Epithelial cell of proximal tubule (primary cell): ENCODE data around the gene XPC. TPM values are rescaled to one million over a fixed set of nuclear protein-coding genes. Genes with fewer than 3 reads are reported as not detected.

Experiments used
- DNase-seq: peaks from one replicate; pipeline ENCODE4 v3.0.0-alpha.2; 2011; ENCODE audit warnings: low read depth
- H3K4me3 ChIP-seq: 2 replicates; pipeline ENCODE4 v1.5.1; 2011; ENCODE audit warnings: low read depth, mild to moderate bottlenecking, low read length
- total RNA-seq: library from RNA; depleted of rRNA; stranded (reverse); fragments of >200 nt; gene quantifications from 2 replicates; pipeline ENCODE4 v1.2.3, GENCODE V29; 2015
- TF ChIP-seq, protein P1 (sequence below): conservative IDR thresholded peaks from 2 replicates; pipeline ENCODE4 v1.5.1; 2012; ENCODE audit warnings: low read depth, mild to moderate bottlenecking, low read length

Gene XPC
- total RNA-seq, 1 donor from 2014 or later = 27.8 TPM

DNA sequence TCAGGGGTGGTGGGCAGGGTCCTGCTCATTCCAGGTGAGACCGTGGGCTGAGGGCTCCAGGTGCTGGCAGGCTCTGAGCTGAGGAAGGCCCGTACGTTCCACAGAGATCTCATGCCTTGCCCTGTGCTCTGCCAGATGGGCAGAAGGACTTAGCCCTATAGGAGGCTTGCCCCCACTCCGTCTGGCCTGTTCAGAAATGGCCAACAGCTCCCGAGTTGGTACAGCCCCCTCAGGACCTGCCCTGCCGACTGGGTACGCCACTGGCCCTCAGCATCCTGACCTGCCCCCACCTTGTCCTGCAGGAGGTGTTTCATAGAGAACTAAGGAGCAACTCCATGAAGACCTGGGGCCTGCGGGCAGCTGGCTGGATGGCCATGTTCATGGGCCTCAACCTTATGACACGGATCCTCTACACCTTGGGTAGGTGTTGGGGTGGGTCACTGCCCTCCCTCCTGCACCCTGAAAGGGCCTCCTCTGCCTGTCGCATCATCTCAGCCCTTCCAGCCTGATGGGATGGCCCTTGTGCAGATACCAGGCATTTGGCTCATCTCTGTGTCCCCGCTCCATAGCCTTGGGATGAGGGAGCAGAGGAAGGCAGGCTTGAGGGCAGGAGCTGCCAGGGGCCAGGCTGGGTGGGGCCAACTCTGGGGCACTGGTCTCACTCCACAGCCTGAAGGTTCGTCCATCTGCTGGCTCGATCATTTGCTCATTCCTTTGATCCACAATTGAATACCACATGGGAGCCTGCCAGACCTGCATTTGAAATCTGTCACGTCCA lies 39.3 kb downstream of the XPC start:
- TF ChIP-seq, protein P1, sequence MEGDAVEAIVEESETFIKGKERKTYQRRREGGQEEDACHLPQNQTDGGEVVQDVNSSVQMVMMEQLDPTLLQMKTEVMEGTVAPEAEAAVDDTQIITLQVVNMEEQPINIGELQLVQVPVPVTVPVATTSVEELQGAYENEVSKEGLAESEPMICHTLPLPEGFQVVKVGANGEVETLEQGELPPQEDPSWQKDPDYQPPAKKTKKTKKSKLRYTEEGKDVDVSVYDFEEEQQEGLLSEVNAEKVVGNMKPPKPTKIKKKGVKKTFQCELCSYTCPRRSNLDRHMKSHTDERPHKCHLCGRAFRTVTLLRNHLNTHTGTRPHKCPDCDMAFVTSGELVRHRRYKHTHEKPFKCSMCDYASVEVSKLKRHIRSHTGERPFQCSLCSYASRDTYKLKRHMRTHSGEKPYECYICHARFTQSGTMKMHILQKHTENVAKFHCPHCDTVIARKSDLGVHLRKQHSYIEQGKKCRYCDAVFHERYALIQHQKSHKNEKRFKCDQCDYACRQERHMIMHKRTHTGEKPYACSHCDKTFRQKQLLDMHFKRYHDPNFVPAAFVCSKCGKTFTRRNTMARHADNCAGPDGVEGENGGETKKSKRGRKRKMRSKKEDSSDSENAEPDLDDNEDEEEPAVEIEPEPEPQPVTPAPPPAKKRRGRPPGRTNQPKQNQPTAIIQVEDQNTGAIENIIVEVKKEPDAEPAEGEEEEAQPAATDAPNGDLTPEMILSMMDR = no peak
- no peak for DNase-seq
- no peak overlapping the region for H3K4me3 ChIP-seq

DNA sequence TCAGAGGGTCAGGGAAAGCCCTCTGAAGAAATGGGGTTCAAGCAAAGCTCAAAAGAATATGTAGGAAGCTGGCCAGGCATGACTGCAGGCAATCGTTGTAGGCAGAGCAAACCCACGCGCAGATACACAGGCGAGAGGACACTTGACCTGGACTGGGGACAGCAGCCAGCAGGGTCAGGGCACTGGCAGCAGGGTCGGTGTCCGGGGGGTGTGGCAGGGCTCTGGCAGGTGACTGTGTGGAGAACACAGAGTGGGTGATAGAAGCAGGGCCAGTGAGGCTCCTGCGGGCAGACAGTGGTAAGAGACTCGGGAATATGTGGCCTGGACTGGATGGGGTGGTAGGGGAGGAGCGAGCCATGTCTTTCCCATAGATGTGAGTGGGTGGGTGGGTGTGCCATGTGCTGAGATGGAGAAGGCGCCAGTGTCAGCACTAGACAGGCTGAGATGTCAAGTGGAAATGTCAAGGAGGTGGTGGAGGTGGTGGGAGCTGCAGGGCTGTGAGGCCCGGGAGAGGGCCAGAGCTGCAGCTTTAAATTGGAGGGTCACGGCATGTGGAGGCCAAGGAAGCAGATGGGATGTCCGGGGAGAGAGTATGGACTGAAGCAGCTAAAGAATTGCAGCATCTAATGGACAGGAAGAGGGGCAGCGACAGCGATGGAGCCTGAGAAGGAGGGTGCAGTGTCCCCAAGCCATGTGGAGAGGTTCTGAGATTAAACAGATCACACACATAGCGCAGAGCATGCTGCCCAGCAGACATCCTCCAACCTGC lies 40.1 kb downstream of the XPC start:
- TF ChIP-seq, protein P1 = no peak
- no peak overlapping the region for H3K4me3 ChIP-seq
- no peak for DNase-seq

DNA sequence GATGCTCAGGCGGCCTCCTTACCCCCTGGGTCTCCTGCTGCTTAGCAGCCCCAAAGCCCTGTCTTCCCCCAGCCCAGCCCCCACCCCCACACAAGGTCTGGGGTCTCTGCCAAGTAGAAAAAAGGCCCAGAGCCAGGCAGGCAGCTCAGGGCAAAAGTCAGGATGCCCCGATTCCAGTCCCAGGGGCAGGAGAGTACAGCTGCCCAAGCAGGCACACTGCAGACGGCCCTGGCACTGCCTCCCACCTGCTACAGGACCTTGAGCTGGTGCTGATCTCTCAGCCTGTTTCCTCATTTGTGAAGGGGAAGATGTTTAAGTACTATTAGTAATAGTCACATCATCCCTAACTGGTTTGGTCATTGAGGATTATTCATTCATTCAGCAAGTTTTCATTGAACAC lies 41.0 kb downstream of the XPC start:
- H3K4me3 ChIP-seq = no peak overlapping the region
- TF ChIP-seq, protein P1 = no peak
- no peak for DNase-seq

DNA sequence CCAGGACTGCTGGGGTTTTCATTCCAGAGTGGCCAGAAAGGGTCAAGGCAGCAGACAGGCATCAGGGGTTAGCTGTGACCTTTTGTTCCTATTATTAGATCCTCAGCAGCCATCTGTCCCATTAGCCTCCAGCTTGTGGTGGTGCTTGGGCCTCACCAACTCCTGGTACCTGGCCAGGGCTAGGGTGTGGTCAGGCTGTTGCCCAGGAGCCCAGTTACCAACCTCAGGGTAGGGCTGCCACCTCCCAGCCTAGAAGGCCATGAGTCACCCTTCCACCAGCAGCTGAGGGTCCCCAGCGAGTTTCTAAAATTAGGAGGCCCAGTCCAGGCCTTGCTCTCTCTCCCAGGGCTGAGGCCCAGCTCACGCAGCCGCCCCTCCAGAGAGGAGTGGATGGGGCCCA lies 41.4 kb downstream of the XPC start:
- no peak for DNase-seq
- TF ChIP-seq, protein P1 = no peak
- H3K4me3 ChIP-seq = no peak overlapping the region

DNA sequence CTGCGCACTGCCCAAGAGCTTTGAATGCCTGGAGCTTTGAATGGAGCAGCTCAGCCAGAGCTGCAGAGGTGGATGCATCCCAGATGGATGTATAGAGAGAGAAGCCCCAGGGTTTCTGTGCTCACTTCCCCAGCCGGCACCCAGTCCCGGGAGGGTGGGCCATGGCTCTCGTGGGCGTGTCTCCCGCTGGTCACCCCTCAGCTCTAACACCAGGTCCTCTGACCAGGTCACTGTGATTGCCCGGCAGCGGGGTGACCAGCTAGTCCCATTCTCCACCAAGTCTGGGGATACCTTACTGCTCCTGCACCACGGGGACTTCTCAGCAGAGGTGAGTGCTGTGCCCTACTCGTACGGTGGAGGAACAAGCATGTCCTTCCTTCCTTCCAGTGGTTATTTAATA lies 42.8 kb downstream of the XPC start:
- TF ChIP-seq, protein P1 = no peak
- no peak overlapping the region for H3K4me3 ChIP-seq
- DNase-seq = no peak

DNA sequence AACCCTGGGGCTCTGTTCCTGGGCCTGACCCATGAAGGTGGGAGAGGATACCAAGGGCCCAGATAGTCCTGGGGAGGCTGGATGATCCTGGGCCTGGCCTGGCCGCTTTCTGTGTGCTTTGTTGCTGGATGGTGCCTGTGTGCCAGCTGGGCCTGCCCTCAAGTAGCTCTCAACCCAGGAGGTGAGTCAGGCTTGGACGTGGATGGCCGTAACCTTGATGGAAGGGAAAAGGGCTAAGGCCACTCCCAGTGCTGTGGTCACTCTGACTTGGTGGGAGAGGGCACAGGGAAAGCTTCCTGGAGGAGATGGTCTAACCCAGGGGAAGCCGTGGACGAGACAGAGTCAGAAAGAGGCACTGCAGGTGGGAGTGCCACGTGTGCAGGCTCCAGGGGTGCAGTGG lies 44.1 kb downstream of the XPC start:
- DNase-seq = no peak
- no peak overlapping the region for H3K4me3 ChIP-seq
- TF ChIP-seq, protein P1 = no peak
